Measurements from ENCODE around the gene TXNRD1.
A peak's percentile ranks its signal among the peaks of the same experiment; 100 is the strongest.
"Not testable (repeated sequence)": the region's sequence is repeated elsewhere in the genome, so short reads cannot be mapped to it uniquely, and the experiment has no call there.

Gene TXNRD1

DNA sequence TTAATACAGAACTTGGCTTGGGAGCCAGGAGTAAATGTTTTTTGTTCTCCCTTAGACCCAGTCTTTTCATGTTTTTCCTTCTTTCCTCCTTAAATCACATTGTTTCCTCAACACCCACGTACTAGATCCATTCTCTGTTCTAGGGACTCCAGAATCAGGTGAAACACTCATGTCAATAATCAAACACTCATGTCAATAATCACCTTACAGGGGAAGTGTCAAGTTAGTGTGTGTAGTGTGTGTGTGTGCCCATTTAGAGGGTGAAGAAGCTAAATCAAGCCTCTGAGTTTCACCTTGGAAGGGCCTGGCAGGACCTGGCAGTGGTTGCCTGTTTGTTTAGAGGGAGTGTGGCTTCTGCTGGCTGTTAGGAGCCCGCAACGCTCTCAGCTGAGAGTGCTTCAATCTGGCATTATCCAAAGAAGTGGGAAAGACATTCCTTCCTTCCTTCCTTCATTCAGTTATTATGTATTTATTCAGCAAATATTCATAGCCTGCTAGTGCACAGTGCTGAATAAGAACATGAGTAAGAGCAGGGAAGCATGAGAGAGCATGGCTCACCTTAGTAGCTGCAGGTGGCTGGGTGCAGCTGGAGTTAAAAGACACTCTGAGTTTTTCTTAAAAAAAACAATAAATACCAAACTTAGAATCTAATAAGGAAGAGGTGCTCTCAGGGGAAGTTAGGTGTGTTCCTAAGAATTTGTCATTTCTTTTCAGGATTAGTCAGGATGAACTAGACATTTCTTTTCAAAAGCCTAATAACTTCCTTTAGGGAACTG lies 70.3 kb downstream of the TXNRD1 start:
- peak; percentile 17 for DNase-seq

DNA sequence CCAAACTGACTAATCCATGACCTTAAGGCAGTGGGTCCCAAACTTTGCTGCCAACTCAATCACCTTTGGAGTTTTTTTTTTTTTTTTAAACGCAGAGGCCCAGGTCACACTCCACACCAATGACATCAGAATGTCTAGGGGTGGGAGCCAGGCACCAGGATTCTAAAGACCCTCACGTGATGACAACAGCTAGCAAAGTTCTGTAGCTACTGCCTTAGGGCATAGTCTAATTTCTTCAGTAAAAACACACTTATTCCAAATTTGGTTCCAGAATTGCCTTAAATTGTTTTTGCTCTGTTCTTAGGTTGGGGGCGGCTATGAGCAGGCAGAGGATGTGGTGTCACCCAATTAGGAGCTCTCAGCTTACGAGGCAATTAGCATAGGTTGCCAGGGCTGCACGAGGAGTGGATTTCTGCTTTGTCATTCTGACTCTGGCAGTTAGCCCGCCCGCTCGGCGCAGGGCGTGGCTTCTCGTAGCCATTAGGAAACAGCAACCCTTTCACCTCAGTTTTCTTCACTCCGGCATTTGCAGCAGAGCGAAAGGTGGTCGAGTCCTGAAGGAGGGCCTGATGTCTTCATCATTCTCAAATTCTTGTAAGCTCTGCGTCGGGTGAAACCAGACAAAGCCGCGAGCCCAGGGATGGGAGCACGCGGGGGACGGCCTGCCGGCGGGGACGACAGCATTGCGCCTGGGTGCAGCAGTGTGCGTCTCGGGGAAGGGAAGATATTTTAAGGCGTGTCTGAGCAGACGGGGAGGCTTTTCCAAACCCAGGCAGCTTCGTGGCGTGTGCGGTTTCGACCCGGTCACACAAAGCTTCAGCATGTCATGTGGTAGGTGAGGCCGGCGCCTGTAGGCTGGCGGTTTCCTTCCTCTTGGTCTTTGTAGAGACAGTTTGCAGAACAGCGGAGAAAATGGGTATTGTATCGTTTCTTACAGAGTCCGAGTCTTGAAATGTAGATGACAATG lies 71.2 kb downstream of the TXNRD1 start:
- peak; percentile 87 for DNase-seq

DNA sequence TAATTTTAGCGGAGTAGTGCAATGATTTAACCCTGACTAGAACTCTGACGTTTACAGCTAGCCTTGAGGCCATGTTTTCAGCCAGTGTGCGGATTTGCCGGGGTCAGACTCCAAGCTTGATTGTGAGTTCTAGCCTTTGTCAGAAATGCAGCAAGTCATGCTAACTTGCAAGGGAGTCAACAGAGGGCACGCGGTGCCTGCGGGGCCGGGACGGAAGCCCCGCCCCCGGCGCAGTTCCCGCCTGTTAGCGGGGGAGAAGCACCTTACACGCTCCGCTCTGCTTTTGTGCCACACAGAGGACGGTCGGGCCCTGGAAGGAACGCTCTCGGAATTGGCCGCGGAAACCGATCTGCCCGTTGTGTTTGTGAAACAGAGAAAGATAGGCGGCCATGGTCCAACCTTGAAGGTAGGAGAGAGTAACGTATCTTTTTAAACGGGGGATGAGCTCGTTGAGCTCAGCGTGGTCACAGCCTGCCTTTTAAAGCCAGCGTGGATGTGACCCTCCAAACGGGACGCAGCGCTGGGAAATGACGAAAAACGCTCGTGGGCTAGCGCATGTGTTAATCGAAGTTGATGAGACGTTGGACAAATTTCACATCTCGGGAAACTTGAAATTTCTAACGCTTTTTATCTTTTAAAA lies 73.2 kb downstream of the TXNRD1 start:
- peak; percentile 66 for DNase-seq

DNA sequence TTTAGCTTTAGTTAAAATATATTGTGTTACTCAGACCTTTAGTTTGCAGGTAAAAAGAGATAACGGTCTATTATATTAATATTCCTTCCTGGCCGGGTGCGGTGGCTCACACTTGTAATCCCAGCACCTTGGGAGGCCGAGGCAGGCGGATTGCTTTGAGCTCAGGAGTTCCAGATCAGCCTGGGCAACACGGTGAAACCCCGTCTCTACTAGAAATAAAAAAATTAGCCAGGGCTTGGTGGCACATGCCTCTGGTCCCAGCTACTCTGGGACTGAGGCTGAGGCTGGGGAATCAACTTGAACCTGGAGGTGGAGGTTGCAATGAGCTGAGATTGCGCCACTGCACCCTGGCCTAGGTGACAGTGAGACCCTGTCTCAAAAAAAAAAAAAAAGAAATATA lies 74.7 kb downstream of the TXNRD1 start:
- no peak for DNase-seq

DNA sequence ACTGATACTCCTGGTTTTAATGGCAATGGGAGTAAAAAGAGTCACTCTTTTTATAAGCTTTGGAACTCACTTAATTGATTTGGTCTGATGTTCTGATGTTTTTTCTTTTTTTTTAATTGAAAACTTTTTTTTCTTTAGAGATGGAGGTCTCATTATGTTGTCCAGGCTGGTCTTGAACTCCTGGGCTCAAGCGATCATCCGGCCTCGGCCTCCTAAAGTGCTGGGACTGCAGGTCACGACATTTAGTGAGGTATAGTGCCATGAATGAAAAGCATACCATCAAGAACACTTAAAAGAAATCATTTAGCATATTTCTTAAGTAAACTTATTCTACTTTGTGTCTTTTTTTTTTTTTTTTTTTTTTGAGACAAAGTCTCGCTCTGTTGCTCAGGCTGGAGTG lies 75.3 kb downstream of the TXNRD1 start:
- no peak for DNase-seq

DNA sequence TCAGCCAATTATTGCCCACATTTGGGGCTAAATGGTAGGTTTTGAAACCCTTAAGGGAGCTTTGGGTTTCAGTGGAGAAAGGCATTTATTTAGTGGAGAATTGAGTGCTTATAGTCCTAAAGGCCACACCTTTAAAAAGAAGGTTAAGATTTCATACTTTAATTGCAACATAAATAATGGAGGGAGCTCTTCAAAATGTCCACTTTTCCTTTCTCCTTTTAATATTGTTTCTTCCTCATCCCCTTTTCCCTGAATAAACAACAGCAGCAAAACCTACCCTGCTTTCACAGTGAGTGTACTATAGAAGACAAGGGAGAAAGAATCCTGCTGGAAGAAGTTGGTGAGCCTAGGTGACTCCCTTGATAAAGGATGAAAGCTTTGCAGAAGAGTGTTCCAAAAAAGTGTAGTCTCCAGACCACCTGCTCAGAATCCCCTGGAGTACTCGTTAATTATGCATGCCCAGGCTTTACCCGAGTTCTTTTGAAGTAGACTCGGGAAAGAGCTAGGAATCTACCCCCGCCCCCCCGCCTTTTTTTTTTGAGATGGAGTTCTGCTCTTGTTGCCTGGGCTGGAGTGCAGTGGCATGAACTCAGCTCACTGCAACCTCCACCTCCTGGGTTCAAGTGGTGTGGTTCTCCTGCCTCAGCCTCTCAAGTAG lies 76.4 kb downstream of the TXNRD1 start:
- DNase-seq = no peak

DNA sequence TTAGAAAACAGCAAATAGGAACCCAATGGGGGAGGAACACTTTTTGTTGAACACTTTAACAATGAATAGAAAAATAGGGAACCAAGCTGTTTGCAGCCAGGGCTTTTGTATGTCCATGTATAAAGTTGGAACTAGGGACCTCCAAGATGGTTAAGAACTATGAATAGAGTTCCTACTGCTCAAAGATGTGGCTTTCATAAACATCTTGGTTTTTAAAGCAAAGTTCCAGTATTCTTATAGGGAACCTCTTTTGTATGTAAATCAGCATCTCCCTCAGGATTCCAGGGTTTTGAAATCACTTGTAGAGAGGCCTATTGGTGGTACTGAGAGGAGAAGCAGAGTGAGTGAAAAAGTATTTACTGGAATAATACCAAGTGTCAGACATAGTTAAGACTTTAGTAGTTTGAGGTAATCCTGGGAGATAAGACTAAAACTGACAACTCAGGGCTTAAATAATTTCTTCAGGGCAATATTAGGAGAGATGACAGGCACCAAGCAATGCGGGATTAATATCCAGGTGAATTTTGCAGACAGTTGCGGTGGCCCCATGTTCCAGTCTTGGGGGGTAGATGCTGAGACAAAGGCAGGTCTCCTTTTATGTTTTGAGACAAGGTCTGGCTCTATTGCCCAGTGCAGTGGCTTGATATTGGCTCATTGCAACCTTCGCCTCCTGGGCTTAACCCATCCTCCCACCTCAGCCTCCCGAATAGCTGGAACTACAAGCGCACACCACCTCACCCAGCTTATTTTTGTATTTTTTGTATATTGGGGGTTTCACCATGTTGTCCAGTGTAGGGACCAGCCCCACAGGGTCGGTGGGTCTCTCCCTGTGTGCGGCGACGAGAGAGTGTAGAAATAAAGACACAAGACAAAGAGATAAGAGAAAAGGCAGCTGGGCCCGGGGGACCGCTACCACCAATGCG lies 77.6 kb downstream of the TXNRD1 start:
- DNase-seq = no peak

DNA sequence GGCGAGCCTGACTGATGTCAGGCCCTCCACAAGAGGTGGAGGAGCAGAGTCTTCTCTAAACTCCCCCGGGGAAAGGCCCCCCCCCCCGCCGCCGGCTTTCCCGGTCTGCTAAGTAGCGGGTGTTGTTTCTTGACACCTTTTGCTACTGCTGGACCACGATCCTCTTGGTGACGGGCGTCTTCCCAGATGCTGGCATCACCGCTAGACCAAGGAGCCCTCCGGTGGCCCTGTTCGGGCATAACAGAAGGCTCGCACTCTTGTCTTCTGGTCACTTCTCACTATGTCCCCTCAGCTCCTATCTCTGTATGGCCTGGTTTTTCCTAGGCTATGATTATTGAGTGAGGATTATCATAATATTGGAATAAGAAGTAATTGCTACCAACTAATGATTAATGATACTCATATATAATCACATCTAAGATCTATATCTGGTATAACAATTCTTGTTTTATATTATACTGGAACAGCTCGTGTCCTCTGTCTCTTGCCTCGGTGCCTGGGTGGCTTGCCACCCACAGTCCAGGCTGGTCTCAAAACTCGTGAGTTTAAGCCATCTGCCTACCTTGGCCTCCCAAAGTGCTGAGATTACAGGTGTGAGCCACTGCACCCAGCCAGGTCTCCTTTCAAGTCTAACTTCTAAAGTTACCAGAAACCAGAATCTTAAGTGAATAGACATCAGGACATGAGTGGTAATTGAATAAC lies 78.7 kb downstream of the TXNRD1 start:
- DNase-seq = not testable (repeated sequence)

DNA sequence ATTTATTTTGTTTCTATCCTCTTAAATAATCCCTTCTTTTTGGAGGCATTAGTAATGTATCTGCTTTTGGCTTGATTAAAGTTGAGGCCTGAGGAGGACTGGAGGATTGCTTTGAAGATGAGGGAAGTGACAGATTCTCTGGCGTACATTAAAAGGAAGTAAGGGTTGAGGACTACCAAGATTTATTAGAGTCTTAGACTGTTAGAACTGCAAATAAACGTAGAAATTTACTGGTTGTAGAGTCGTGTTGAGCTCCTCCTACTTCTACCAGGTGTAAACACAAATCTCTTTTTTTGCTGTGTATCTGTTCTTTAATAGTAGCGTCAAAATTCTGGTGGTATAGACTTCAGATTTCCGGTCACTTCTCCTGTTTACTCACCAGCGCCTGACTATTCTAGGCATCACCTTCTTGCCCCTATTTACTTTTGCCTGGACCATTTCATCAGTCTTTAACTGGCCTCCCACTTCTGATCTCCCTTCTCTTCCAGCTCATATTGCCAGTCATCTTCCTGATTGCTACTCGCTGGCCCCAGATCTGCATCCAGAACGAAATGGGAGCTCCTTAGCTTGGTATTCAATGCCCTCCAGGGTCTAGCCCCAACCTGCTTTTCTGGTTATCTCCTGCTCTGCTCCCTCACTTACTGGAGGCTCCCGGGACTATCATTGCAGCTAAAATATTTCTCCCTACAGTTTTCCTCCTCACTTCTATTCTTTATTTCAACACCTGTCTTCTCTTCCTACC lies 79.5 kb downstream of the TXNRD1 start:
- DNase-seq = no peak

DNA sequence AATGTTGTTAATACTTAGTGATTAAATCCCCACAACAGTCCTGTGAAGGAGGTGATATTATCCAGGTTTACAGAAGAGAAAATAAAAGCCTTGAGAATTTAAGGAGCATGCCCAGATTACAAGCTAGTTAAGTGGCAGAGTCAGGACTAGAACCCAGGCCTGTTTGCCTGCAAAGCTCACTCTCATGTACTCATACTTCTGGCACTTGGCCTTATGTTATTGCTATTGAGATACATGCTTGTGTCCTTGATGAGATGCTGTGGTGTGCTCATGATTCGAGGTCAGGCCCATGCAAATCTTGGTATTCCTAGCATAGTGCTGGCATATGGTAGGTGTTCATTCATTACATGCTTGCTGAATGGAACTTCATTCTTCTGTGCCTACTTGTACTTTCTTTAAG lies 80.4 kb downstream of the TXNRD1 start:
- DNase-seq = no peak

DNA sequence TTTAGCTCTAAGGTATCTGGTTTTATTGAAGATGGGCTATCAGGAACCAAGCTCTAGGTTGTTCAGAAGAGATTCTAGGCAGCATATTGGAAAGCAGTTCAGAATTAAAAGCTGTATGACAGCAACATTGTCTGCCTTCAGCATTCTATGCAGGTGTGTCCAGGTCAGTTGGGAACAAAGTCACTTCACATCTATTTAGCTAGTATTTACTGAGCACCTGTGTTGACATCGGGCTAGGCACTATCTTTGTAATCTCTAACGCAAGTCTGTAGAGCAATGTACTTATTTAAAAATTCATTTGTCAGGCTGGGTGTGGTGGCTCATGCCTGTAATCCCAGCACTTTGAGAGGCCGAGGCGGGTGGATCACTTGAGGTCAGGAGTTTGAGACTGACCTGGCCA lies 81.1 kb downstream of the TXNRD1 start:
- DNase-seq = no peak

DNA sequence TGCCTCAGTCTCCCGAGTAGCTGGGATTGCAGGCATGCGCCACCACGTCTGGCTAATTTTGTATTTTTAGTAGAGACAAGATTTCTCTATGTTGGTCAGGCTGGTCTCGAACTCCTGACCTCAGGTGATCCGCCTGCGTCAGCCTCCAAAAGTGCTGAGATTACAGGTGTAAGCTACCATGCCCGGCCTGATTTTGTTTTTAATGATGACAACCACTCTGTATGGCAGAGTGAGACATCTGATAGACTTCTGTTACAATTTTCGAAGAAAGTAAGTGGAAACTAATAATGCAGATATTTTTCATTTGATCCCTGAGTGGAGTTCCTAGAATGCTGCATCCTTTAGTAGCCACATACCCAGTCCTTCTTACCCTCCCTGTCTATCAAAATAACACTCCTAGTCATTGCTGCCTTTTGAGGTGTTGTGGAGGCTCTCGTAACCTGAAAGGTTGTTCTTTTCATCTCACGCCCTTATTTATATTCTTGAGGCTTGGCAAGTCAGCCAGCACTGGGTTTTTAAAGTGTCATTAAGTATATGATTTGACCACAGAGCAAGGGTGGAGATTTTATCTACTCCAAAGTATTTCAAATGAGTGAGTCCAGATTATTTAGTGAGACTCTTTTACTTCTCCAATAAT lies 82.0 kb downstream of the TXNRD1 start:
- DNase-seq = no peak

DNA sequence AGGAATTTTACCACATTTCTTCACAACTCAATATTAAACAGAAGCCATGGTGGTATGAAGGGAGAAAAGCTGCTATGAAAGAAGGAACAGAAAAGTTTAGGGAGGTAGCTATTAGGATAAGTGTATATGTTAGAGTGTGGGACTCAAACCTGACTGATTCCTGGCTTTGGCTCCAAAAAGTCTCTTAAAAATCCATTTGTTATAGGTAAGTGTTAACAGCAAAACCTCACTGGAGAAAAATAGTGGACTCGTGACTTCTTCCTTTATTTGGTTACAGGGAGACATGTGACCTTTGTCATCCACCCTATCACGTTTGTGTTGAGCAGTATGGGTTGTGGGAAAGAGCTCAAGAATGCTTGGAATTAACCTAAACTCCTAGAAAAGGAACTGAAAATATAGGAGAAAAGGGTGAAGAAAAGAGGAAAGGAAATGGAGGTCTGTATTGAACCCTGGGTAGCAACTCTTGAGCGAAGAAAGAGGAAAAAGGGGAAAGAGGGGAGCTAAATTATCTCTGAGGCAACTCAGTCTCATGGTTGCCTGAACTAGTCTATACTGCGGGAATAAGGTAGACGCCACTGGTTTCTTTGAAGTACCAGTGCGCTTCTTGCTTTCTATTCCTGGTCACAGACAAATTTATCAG lies 84.4 kb downstream of the TXNRD1 start:
- no peak for DNase-seq

DNA sequence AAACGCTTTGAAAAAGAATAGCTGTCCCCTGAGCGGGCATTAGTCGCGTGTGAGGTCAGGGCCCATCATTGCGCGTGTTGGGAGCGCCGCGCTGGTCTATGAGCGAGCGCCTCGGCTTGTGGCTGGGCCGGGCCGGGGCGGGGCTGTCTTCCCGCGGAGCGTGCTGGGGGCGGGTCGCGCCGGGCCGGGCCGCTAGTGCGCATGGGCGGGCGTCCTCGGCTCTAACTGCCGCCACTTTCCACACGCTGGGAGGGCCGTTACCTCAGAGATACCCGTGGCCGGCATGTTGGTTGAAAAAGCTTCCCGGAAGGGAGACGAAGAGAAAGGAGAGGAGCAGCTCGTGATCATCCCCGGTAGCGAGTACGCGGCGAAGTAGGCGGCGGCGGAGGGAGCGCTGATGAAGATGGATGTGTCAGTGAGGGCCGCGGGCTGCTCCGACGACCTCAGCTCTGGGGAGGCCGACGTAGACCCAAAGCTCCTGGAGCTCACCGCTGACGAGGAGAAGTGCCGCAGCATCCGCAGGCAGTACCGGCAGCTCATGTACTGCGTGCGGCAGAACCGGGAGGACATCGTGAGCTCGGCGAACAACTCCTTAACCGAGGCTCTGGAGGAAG lies 88.1 kb downstream of the TXNRD1 start, which contains the start of gene EID3:
TSS of gene EID3 (plus strand) at position 202 of the 614 bp plus-strand sequence. CDS start at position 398, 196 bp downstream.
- no peak for DNase-seq

DNA sequence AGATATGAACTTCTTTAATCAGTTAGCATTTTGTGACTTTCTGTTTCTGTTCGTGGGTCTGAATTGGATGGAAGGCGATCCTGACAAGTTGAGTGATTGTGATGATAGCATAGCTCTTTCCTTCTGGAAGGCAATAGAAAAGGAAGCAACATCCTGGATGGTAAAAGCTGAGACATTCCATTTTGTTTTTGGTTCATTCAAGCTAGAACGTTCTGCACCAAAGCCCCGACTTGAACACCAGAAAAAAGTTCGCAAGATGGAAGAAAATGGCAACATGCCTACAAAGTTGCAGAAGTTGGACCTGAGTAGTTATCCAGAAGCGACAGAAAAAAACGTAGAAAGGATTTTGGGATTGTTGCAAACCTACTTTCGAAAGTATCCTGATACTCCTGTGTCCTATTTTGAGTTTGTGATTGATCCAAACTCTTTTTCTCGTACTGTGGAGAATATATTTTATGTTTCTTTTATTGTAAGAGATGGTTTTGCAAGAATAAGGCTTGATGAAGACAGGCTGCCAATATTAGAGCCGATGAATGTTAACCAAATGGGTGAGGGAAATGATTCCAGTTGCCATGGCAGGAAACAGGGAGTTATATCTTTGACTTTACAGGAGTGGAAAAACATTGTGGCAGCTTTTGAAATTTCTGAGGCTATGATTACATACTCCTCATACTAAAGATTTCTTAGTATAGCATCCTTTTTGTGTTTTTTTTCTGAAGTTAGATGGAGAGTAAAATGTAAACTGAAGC lies 88.9 kb downstream of the TXNRD1 start:
- no peak for DNase-seq

DNA sequence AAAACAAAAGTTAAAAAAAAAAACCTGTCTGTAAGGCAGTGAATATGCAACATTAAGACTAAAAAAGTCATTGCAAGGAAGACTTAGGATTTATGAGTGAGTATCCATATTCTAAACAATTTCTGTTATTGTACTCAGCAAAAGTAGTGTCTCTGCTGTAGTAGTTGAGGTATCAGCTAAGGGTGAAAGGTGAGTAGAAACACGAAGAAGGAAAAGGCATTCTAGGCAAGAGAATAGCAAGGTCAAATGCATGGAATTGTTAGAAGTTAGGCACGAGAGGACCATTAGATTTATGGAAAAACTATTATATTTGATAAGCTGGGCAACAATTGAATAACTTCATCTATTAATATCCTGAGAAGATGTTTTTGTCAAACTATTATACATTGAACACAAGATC lies 89.8 kb downstream of the TXNRD1 start:
- no peak for DNase-seq

DNA sequence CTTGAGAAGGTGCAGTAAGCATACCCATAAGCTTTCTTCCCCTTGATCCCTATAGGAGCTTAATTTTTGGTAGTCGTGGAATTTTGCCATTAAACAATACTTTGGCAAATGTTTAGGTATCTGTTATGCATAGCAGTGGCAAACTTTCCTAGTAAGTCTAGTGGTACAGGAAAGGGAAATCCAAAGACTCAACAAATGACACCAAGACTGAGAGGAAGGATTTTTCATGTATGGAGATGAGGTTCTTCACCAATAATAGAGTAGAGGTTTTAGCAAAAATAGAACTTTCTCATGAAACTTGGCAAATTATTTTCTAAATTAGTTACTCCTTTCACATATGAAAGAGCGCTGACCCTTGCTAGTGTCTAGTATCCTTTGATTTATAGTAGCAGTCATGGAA lies 90.8 kb downstream of the TXNRD1 start:
- no peak for DNase-seq
